Panc1 (cell line): Measurements from ENCODE around the gene ADISSP. TPM values are rescaled to one million over a fixed set of nuclear protein-coding genes. Genes with fewer than 3 reads are reported as not detected.

Source experiments
- ATAC-seq: fragments of 200-7000 bp; cut with Tn5 transposase; 2 replicates; pipeline ENCODE4 v1.9.1; 2020; ENCODE audit warnings: mild to moderate bottlenecking, moderate library complexity
- BruUV-seq: library from RNA; stranded (reverse); fragments of 400-500 nt; replicated peaks from 2 replicates; lab custom pipeline; 2021; lab: Mats Ljungman, UMichigan
- CTCF ChIA-PET: fragments of 300-600 bp; sonication (Branson Sonifier 250); formaldehyde crosslinking; loops from one replicate; lab custom pipeline; 2022; ENCODE audit warnings: antibody characterized with exemption; lab: Charles Lee
- POLR2A ChIA-PET: fragments of 300-600 bp; sonication (Branson Sonifier 250); formaldehyde crosslinking; loops from one replicate; lab custom pipeline; 2022; ENCODE audit warnings: antibody characterized with exemption; lab: Charles Lee
- DNase-seq: peaks from one replicate; pipeline ENCODE4 v3.0.0-alpha.2; 2010; ENCODE audit warnings: low read depth, low spot score
- H3K27ac ChIP-seq: 2 replicates; pipeline ENCODE4 v1.5.1; 2011; ENCODE audit warnings: mild to moderate bottlenecking, low read length, inconsistent platforms
- H3K27me3 ChIP-seq: fragments of 200-500 bp; sonication (Bioruptor generic); 2 replicates; pipeline ENCODE4 v1.6.0; 2014; ENCODE audit warnings: low read length, inconsistent platforms; ENCODE audit not compliant: control insufficient read depth, insufficient read depth
- H3K36me3 ChIP-seq: fragments of 200-500 bp; sonication (Bioruptor generic); 2 replicates; pipeline ENCODE4 v1.5.1; 2014; ENCODE audit warnings: inconsistent platforms, mild to moderate bottlenecking, low read length, moderate library complexity; ENCODE audit not compliant: control insufficient read depth, insufficient read depth
- H3K4me1 ChIP-seq: 2 replicates; pipeline ENCODE4 v1.5.1; 2011; ENCODE audit warnings: inconsistent platforms, mild to moderate bottlenecking, low read length, moderate library complexity; ENCODE audit not compliant: control insufficient read depth, insufficient read depth
- H3K4me3 ChIP-seq, 2 experiments: 2 replicates each; pipeline ENCODE4 v1.5.1; 2011 to 2012; ENCODE audit warnings: low read depth in 2 of 2, low read length in 2 of 2, mild to moderate bottlenecking in 2 of 2, inconsistent platforms in 1 of 2, moderate library complexity in 1 of 2
- H3K9me3 ChIP-seq: fragments of 200-500 bp; sonication (Bioruptor generic); 2 replicates; pipeline ENCODE4 v1.5.1; 2014; ENCODE audit warnings: low read depth, mild to moderate bottlenecking, inconsistent platforms, low read length, moderate library complexity; ENCODE audit not compliant: control insufficient read depth, insufficient read depth
- POLR2AphosphoS5 ChIP-seq: IDR thresholded peaks from 2 replicates; pipeline ENCODE4 v1.6.1; 2012; ENCODE audit warnings: mild to moderate bottlenecking, low read depth, low read length, moderate library complexity
- SIN3A ChIP-seq: IDR thresholded peaks from 2 replicates; pipeline ENCODE4 v1.6.1; 2012; ENCODE audit warnings: low read depth, mild to moderate bottlenecking, low read length, moderate library complexity, borderline replicate concordance; ENCODE audit not compliant: insufficient read depth
- TCF7L2 ChIP-seq: IDR thresholded peaks from 2 replicates; pipeline ENCODE4 v1.6.1; 2011; ENCODE audit warnings: mild to moderate bottlenecking, low read depth, low read length, inconsistent platforms
- in situ Hi-C: cut with HindIII; loops from 2 replicates; pipeline ENCODE4 v1.10.0; 2016; ENCODE audit warnings: low sequenced_read_pairs, low pct_unique_long_range_greater_than_20kb
- intact Hi-C: fragments of 100-400 bp; cut with micrococcal nuclease; formaldehyde crosslinking; loops from one replicate; pipeline ENCODE4 v1.10.0; 2022; ENCODE audit not compliant: unreplicated experiment
- total RNA-seq: library from RNA; stranded (reverse); gene quantifications from one replicate; pipeline ENCODE4 v1.2.1, GENCODE V29; 2021; ENCODE audit not compliant: unreplicated experiment
- TF ChIP-seq, protein P1 (sequence below), 2 experiments: IDR thresholded peaks; 2 replicates each; pipeline ENCODE4 v1.6.1; 2011 to 2012; ENCODE audit warnings: low read depth in 2 of 2, control low read depth in 1 of 2, low read length in 1 of 2, mild to moderate bottlenecking in 1 of 2, moderate library complexity in 1 of 2; ENCODE audit not compliant: insufficient read depth in 1 of 2
- TF ChIP-seq, protein P2 (sequence below): fragments of 450-650 bp; IDR thresholded peaks from 2 replicates; pipeline ENCODE4 v1.5.1; 2017; ENCODE audit warnings: mild to moderate bottlenecking

The ADISSP gene
- total RNA-seq, 1 experiment from 2014 or later, result 100 TPM

DNA sequence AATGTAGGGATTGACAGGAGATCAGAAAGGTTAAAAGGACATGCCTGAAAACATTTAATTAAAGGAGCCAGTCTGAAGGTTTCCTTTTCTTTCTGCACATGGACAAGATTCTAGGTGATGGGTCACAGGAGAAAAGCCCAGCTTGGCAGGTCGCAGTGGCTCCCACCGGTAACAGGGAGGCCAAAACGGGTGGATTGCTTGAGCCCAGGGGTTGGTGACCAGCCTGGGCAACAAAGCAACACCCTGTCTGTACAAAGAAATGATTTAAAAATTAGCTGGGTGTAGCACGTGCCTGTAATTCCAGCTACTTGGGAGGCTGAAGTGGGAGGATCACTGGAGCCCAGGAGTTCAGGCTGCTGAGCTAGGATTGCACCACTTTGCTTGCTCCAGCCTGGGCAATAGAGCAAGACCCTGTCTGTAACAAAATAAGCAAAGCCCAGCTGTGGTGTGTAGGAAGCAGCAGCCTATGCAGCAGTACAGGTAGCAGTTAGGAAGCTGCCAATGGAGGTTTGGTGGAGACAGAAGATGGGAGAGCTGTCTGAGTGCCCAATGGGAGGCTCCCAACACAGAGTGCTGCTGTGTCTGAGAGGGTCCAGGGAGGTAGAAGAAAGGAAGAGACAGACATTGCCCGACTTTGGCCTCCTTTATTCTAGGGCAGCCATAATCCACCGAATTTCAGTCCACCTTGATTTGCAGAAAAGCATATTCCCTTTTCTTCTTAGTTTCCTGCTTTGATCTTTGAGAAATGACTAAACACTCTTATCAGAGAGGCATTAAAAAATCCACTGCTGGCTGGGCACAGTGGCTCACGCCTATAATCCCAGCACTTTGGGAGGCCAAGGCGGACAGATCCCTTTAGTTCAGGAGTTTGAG, 45.7 kb upstream of the ADISSP start:
- H3K36me3 ChIP-seq, result no peaks in the 10 kb centered on the region
- H3K9me3 ChIP-seq, result no peaks in the 10 kb centered on the region
- in situ Hi-C loops, result no loop called here
- H3K4me3 ChIP-seq, result no peak overlapping the region
- ATAC-seq (no peak), DNase-seq (no peak)
- TF ChIP-seq SIN3A (no peak), TCF7L2 (no peak), POLR2AphosphoS5 (no peak)
- TF ChIP-seq, protein P1, sequence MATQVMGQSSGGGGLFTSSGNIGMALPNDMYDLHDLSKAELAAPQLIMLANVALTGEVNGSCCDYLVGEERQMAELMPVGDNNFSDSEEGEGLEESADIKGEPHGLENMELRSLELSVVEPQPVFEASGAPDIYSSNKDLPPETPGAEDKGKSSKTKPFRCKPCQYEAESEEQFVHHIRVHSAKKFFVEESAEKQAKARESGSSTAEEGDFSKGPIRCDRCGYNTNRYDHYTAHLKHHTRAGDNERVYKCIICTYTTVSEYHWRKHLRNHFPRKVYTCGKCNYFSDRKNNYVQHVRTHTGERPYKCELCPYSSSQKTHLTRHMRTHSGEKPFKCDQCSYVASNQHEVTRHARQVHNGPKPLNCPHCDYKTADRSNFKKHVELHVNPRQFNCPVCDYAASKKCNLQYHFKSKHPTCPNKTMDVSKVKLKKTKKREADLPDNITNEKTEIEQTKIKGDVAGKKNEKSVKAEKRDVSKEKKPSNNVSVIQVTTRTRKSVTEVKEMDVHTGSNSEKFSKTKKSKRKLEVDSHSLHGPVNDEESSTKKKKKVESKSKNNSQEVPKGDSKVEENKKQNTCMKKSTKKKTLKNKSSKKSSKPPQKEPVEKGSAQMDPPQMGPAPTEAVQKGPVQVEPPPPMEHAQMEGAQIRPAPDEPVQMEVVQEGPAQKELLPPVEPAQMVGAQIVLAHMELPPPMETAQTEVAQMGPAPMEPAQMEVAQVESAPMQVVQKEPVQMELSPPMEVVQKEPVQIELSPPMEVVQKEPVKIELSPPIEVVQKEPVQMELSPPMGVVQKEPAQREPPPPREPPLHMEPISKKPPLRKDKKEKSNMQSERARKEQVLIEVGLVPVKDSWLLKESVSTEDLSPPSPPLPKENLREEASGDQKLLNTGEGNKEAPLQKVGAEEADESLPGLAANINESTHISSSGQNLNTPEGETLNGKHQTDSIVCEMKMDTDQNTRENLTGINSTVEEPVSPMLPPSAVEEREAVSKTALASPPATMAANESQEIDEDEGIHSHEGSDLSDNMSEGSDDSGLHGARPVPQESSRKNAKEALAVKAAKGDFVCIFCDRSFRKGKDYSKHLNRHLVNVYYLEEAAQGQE (IDR thresholded peaks at IDR 0.05; ENCODE audit: insufficient read depth in 1 of 2, low read depth in 2 of 2, low read length in 1 of 2), result no peak
- TF ChIP-seq, protein P2, sequence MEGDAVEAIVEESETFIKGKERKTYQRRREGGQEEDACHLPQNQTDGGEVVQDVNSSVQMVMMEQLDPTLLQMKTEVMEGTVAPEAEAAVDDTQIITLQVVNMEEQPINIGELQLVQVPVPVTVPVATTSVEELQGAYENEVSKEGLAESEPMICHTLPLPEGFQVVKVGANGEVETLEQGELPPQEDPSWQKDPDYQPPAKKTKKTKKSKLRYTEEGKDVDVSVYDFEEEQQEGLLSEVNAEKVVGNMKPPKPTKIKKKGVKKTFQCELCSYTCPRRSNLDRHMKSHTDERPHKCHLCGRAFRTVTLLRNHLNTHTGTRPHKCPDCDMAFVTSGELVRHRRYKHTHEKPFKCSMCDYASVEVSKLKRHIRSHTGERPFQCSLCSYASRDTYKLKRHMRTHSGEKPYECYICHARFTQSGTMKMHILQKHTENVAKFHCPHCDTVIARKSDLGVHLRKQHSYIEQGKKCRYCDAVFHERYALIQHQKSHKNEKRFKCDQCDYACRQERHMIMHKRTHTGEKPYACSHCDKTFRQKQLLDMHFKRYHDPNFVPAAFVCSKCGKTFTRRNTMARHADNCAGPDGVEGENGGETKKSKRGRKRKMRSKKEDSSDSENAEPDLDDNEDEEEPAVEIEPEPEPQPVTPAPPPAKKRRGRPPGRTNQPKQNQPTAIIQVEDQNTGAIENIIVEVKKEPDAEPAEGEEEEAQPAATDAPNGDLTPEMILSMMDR, result no peak
- H3K4me1 ChIP-seq, result peaks cover 44% of the 10 kb centered on the region
- H3K27me3 ChIP-seq, result no peaks in the 10 kb centered on the region
- H3K27ac ChIP-seq, result peak overlapping the region; percentile 86
- POLR2A ChIA-PET, result no interaction called here
- CTCF ChIA-PET, result no interaction called here
- BruUV-seq, result no TSS peak
- intact Hi-C loops, result no loop called here

DNA sequence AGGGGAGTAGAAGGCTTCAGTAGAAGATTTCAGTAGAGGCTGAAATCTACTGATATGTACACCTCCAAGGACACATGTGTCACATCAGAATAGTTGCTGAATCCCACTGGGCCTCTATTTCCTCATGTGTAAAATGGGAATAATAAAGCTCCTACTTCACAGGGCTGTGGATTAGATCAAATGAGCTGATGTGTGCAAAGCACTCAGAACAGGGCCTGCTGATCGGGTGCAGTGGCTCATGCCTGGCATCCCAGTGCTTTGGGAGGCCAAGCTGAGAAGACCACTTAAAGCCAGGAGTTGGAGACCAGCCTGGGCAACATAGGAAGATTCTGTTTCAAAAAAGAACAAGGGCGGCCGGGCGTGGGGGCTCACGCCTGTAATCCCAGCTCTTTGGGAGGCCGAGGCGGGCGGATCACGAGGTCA, 44.7 kb upstream of the ADISSP start:
- TF ChIP-seq, protein P2, result no peak
- TF ChIP-seq SIN3A (no peak), POLR2AphosphoS5 (no peak), TCF7L2 (no peak)
- TF ChIP-seq, protein P1 (IDR thresholded peaks at IDR 0.05; ENCODE audit: insufficient read depth in 1 of 2, low read depth in 2 of 2, low read length in 1 of 2), result no peak
- no peak for DNase-seq
- Histone ChIP-seq H3K27ac (peak overlapping the region; percentile 86), H3K4me3 (no peak overlapping the region), H3K36me3 (no peaks in the 10 kb centered on the region), H3K27me3 (no peaks in the 10 kb centered on the region), H3K4me1 (peaks cover 51% of the 10 kb centered on the region), H3K9me3 (no peaks in the 10 kb centered on the region)
- ATAC-seq, result no peak
- ChIA-PET POLR2A (no interaction called here), CTCF (interaction anchor here (0.6 kb wide), 1 partner anchor 1801 kb away, joined by 3 read pairs; no protein-coding TSS in a partner anchor)
- no TSS peak for BruUV-seq
- in situ Hi-C loops (no loop called here), intact Hi-C loops (no loop called here)
